Jurkat, Clone E6-1 (cell line): ENCODE measurements around the gene ZP2.
"Not testable (repeated sequence)": the region's sequence is repeated elsewhere in the genome, so short reads cannot be mapped to it uniquely, and the experiment has no call there.

ENCODE experiments used
- DNase-seq: peaks from one replicate; pipeline ENCODE4 v3.0.0-alpha.2; 2011; ENCODE audit warnings: low read depth, low spot score
- H3K4me3 ChIP-seq: 2 replicates; pipeline ENCODE4 v1.5.1; 2011; ENCODE audit warnings: mild to moderate bottlenecking, low read length, control low read depth, moderate library complexity

ZP2 gene

DNA sequence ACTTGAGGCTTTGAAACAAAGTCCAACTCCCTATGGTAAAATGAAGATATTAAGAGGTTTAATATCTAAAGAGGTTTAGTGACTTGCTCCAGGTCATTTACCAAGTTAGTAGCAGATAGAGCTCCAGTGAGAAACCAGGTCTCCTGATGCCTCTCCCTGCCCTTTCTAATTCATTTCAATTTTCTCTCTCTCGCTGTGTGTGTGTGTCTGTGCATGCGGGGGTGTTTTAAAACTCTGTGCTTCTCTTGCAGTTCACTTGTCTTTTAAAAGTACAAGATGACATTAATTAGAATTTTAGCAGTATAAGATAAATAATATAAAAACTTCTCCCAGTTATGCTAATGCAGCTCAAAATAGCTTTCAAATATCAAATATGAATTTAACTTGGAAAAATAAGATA is 8.2 kb upstream of the ZP2 start:
- DNase-seq: no peak
- H3K4me3 ChIP-seq: no peak overlapping the region

- H3K4me3 ChIP-seq: no peak overlapping the region
- DNase-seq: no peak
Observed at GRCh38 chr16:21218153-21218552, 6.8 kb upstream of the ZP2 start.

- H3K4me3 ChIP-seq: no peak overlapping the region
- DNase-seq: no peak
Observed at GRCh38 chr16:21217121-21217520, 5.7 kb upstream of the ZP2 start.

GRCh38 chr16:21214086-21214485 is 2.7 kb upstream of the ZP2 start:
- DNase-seq: no peak
- H3K4me3 ChIP-seq: no peak overlapping the region

DNA sequence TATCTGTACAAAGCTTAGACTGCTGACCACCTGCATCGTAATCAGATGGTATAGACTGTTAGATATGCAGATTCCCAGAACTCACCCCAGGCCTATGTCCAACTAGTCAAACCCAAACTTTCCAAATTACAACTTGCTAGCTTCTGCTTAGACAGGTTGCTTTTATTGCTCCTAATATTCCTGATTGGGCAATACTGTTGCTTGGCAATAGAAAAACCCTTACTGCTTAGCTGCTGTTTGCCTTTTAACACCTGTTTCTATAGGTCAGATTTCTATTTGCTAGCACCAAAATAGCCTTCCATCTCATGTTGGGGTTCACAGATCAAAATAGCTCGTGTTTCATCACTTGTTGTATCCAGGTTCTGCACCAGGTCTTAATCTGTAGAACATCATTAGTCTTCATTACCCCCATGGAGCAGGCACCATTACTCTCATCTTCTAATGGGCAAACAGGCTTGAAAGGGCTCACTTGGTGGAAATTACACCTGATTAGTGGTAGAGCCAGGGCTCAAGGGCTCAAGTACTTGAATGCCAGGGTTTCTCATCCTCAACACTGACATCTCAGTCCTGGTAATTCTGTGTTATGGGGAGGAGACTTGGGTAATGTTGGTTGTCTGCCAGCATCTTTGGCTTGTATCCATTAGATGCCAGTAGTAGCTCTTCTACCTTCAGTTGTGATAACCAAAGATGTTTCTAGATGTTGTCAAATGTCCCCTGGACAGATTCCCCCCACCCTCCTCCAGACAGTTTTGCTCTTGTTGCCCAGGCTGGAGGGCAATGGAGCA is 2.7 kb downstream of the ZP2 start:
- no peak for DNase-seq
- H3K4me3 ChIP-seq: no peak overlapping the region

- H3K4me3 ChIP-seq: no peak overlapping the region
- DNase-seq: no peak
Observed at GRCh38 chr16:21206550-21206949, 4.8 kb downstream of the ZP2 start.

- DNase-seq: no peak
Observed at GRCh38 chr16:21205303-21205702, 6.1 kb downstream of the ZP2 start.

GRCh38 chr16:21203155-21203797 is 8.1 kb downstream of the ZP2 start:
- DNase-seq: no peak
- H3K4me3 ChIP-seq: no peak overlapping the region

More at GRCh38 chr16:21205303-21205702, 6.1 kb downstream of the ZP2 start:
- H3K4me3 ChIP-seq: no peak overlapping the region

DNA sequence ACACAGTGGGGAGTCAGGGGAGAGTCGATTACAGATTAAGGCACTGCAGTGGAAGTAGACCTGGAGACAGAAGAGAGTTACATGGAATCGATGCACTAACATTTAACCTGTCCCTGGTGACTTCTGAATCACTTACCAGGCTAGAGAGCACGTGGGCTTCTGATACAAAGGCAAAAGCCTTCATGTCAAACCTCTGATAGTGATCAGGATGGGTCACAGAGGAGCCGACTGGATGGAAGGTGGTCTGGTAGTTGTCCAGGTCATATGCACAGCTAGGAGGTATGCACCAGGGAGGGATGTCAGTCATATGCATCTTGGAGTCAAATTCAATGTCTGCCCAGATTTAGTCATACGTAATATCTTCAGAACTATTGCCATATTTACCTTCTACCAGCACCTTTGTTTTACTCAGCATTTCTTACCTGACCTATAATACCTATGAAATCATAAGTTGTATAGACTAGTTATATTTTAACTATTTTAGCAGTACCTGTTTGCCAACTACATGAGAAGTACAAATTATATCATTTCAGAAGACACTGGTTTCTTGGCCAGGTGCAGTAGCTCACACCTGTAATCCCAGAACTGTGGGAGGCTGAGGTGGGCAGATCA is 11.7 kb downstream of the ZP2 start:
- no peak for DNase-seq
- no peak overlapping the region for H3K4me3 ChIP-seq

GRCh38 chr16:21197621-21198020 is 13.8 kb downstream of the ZP2 start:
- H3K4me3 ChIP-seq: no peak overlapping the region
- DNase-seq: no peak

- DNase-seq: no peak
- no peak overlapping the region for H3K4me3 ChIP-seq
Observed at GRCh38 chr16:21197112-21197511, 14.3 kb downstream of the ZP2 start.

DNA sequence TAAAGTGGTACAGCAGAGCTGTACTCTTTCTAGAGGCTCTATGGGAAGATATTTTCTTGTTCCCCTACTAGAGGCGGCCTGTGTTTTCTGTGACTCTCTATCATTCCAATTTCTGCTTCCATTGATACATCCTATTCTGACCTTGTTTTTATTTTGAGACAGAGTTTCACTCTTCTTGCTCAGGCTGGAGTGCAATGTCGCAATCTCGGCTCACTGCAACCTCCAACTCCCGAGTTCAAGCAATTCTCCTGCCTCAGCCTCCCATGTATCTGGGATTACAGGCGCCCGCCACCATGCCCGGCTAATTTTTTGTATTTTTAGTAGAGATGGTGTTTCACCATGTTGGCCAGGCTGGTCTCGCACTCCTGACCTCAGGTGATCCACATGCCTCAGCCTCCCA is 16.0 kb downstream of the ZP2 start:
- H3K4me3 ChIP-seq, DNase-seq: not testable (repeated sequence)

- no peak for DNase-seq
Observed at GRCh38 chr16:21194771-21195301, 16.5 kb downstream of the ZP2 start.

DNA sequence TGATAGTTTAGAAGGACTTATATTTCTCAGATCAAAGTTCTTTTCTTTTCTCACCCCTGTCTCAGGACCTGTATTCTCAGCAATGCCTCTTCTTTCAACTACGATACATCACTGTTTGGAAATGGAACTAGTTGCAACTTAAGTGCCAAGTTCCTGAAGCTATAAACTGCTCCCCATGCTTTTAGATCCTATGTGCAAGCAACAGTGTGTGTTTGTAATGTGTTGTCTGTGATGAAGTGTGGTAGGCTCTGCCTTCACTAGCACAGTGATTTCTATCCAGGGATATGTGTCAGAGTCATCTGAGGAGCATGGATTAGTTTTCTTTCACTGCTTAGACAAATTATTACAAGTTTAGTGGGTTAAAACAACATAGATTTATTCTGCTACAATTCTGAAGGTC is 18.4 kb downstream of the ZP2 start:
- DNase-seq: no peak
- H3K4me3 ChIP-seq: no peak overlapping the region

More at GRCh38 chr16:21194771-21195301, 16.5 kb downstream of the ZP2 start:
- H3K4me3 ChIP-seq: no peak overlapping the region

DNA sequence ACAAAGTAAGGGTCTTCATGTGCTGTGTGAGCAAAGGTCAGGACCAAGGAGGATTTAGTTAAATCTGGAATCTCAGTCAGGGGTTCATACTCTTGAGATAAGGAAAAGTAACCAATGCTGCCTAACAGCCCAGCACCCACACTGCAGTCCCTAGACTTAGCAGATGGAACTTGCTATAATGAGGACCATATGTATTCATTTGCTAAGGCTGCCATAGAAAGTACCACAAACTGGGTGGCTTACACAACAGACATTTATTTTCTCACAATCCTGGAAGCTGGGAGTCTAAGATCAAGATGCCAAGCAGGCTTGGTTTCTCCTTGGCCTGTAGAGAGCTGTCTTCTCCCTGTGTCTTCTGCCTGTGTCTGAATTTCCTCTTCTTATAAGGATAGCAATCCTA is 20.8 kb downstream of the ZP2 start:
- DNase-seq: no peak
- no peak overlapping the region for H3K4me3 ChIP-seq

- no peak for DNase-seq
- no peak overlapping the region for H3K4me3 ChIP-seq
Observed at GRCh38 chr16:21190013-21190412, 21.4 kb downstream of the ZP2 start.

DNA sequence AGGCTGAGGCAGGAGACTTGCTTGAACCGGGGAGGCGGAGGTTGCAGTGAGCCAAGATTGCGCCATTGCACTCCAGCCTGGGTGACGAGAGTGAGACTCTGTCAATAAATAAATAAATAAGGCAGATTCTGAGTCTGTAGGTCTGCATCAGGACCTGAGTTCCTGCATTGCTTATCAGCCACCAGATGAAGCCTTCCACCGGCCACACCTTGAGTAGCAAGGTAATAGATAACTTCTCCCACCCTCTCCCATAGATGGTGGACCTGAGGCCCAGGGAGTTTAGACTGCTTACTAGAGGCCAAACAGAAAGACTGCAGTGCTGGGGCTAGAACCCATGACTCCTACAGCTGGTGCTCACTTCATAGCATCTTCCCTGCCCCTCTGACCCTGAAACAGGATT is 22.1 kb downstream of the ZP2 start:
- DNase-seq: no peak
- H3K4me3 ChIP-seq: no peak overlapping the region

DNA sequence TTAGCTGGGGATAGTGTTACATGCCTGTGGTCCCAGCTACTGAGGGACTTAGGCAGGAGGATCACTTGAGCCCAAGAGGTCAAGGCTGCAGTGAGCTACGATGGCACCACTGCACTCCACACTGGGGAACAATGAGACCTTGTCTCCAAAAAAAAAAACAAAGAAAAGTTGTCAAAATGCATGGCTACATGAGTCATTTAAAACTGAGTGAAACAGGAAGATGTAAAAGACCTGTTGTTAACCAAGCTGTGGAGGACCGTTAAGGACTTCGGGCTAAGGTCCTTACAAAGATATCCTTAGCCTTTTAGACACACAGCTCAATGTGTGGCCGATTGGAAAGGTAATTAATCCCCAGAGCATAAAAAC is 25.1 kb downstream of the ZP2 start:
- H3K4me3 ChIP-seq: no peak overlapping the region
- DNase-seq: no peak

DNA sequence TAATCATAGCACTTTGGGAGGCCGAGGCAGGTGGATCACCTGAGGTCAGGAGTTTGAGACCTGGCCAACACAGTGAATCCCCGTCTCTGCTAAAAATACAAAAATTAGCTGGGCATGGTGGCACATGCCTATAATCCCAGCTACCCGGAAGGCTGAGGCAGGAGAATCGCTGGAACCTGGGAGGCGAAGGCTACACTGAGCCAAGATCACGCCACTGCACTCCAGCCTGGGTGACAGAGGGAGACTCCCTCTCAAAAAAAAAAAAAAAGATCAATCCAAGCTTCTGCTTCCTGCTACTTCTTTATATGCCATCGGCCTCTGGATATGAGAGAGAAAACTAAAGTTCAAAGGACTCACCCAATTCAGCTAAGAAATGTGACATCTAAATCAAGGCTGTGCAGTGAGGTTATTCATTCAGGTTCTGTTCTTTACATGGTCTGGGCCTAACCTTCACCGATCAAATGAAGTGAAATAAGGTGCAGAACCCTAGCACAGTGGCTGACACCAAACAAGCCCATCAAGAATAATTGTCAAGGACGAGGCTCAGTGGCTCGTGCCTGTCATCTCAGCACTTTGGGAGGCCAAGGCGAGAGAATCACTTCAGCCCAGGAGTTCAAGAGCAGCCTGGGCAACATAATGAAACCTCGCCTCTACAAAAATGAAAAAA is 25.6 kb downstream of the ZP2 start:
- H3K4me3 ChIP-seq: no peak overlapping the region
- DNase-seq: no peak

DNA sequence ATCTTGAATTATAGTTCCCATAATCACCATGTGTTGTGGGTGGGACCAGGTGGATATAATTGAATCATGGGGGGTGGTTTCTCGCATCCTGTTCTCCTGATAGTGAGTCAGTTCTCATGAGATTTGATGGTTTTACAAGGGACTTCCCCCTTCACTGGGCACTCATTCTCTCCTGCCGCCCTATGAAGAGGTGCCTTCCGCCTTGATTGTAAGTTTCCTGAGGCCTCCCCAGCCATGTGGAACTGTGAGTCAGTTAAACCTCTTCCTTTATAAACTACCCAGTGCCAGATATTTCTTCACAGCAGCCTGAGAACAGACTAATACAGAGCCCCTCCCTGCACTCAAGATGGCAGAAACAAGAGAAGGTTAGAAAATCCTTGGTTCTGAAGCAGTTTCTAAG is 26.5 kb downstream of the ZP2 start:
- DNase-seq: no peak
- H3K4me3 ChIP-seq: no peak overlapping the region
